GM18505 (cell line): ENCODE results near the gene AGXT.

ENCODE experiments used
- ATAC-seq: cut with Tn5 transposase; IDR thresholded peaks from one replicate; pipeline ENCODE4 v1.9.1; 2021; ENCODE audit not compliant: unreplicated experiment
- POLR2A ChIP-seq: IDR thresholded peaks from 4 replicates; pipeline ENCODE4 v1.6.1; 2011; ENCODE audit warnings: borderline replicate concordance; ENCODE audit not compliant: insufficient read depth, insufficient read length; ENCODE audit errors: extremely low read depth

AGXT gene

DNA sequence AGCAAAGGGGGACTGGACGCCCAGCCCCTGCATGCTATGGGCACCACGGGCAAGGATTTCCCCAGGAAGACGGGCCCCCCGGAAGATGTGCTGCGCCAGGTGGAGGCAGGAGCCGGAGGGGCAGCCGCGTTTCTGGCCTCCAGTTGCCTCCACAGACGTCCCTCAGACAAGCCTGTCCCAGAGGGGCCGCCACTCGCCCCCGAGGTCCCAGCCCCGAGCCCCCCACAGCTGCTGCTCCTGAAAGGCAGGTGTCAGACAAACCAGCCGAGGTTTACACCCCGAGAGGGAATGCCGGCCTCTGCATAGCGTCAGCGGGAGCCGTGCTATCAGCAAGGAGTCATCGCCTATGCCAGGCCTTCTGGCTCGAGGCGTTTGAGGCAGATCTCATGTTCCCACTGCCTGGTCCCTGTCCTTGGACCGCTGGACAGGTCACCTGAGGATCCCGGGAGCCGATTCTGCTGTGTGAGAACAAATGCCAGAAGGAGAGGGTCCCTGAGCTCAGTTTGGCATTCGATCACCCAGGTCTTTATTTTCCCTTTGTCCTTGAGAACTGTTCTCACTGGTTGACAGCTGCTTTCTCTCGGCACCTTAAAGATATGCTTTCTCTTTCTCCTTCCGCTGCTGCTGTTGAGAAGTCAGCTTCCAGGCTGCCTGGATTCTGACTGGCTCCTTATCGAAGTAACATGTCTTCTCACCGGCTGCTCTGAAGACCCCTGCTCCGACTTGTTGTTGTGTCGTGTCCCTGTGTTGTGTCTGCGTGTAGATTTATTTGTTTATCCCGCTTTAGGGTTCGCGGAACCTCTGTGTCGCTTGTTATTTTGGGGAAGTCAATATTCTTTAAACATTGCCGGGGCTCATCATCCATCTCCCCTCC lies 58.1 kb downstream of the AGXT start:
- no peak for ATAC-seq

GRCh38 chr2:240927390-240927781 lies 58.8 kb downstream of the AGXT start:
- no peak for TF ChIP-seq POLR2A
- no peak for ATAC-seq

More for the DNA sequence above, 58.1 kb downstream of the AGXT start:
- TF ChIP-seq POLR2A: no peak

DNA sequence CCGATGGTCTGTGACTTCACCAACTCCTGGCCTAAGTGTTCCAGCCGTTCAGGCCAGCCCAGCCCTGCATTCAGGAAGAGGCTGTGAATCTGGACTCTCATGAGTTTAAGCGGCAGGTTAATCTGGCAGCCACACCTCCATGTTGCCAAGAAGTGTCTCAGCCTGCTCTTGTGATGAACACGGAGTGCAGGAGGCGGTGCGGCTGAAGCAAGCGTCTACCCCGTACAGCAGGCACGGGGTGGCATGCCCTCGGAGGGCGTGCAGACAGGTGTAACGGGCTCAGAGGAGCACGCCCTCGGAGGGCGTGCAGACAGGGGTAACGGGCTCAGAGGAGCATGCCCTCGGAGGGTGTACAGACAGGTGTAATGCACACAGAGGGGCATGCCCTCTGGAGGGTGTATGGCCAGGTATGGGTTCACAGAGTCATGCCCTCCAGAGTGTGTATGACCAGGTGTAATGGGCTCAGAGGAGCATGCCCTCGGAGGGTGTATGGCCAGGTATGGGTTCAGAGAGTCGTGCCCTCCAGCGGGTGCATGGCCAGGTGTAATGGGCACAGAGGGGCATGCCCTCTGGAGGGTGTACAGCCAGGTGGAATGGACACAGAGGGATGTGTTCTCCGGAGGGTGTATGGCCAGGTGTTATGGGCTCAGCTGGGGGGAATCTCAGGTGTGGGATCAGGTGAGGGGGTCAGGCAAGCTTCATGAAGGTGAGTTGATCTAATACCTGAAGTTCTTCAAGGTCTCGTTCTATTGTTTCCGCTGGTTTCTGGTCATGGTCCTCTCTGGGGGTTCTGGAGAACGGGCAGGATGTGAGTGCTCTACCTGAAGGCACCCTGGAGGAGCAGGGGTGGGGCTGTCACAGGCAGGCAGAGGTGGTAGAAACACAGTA lies 60.1 kb downstream of the AGXT start:
- TF ChIP-seq POLR2A: no peak
- no peak for ATAC-seq

DNA sequence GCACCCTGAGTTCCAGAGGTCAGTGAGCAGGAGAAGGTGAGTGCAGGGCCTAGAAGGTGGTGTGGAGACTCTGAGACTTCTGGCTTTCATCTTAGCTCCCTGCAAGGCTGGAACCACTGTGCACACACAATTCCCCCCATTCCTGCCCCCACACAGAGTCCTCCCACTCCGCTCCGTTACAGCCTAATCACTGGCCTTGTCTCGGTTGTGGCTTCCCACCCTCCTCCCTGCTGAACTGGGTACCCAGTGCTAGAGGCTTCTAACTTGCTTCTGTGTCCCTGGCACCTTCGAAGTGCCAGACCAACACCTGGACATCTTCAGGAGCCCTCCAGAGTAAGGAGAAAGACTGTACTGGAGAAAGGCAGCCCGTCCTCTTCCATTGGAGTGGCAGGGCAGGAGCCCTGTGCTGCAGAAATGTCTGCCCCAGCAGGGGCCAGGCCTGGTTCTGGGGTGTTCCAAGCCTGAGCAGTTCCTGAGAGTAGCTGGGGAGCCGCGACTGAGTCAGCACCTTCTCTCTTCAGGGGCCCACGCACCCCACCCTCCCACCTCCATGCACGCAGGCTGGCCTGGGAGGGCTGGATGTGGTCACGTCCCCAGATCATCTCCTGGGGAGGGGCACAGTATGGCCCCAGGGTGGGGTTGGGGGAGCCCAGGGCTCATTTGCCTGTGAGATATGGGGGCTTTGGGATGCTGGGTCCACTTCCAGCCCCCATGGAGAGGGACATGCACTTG lies 60.9 kb downstream of the AGXT start:
- no peak for ATAC-seq
- TF ChIP-seq POLR2A: no peak
